ENCODE measurements around the gene NUMB.

Gene NUMB

GRCh38 chr14:73333031-73333430 is 125.3 kb downstream of the NUMB start:
- Histone ChIP-seq H3K4me1 (no peaks in the 10 kb centered on the region), H3K36me3 (ENCODE audit: control insufficient read depth, insufficient read depth, low read length) (no peaks in the 10 kb centered on the region), H3K4me3 (ENCODE audit: low read depth, low read length) (no peak overlapping the region), H3K27me3 (ENCODE audit: control insufficient read depth, insufficient read depth, low read length) (no peaks in the 10 kb centered on the region), H3K9ac (no peak overlapping the region), H3K4me2 (ENCODE audit: low read length) (no peak overlapping the region), H2AFZ (no peak overlapping the region), H3K79me2 (peaks cover 9% of the 10 kb centered on the region), H3K27ac (no peak overlapping the region), H3K9me3 (ENCODE audit: control insufficient read depth, low read length) (no peaks in the 10 kb centered on the region)
- no peak for TF ChIP-seq CTCF (IDR thresholded peaks at IDR 0.05)

- Histone ChIP-seq H3K9me3 (ENCODE audit: control insufficient read depth, low read length) (no peaks in the 10 kb centered on the region), H3K4me3 (ENCODE audit: low read depth, low read length) (no peak overlapping the region), H2AFZ (no peak overlapping the region), H3K4me2 (ENCODE audit: low read length) (no peak overlapping the region), H3K79me2 (peaks cover 3% of the 10 kb centered on the region), H3K4me1 (peaks cover 10% of the 10 kb centered on the region), H3K9ac (no peak overlapping the region), H3K27ac (no peak overlapping the region), H3K27me3 (ENCODE audit: control insufficient read depth, insufficient read depth, low read length) (no peaks in the 10 kb centered on the region), H3K36me3 (ENCODE audit: control insufficient read depth, insufficient read depth, low read length) (no peaks in the 10 kb centered on the region)
- TF ChIP-seq CTCF (IDR thresholded peaks at IDR 0.05) = no peak
These were observed 132.6 kb downstream of the NUMB start for GRCh38 chr14:73325630-73326299.

GRCh38 chr14:73325063-73325462 is 133.3 kb downstream of the NUMB start:
- Histone ChIP-seq H3K4me3 (ENCODE audit: low read depth, low read length) (no peak overlapping the region), H3K79me2 (peaks cover 3% of the 10 kb centered on the region), H3K9ac (no peak overlapping the region), H3K4me2 (ENCODE audit: low read length) (no peak overlapping the region), H3K27me3 (ENCODE audit: control insufficient read depth, insufficient read depth, low read length) (no peaks in the 10 kb centered on the region), H2AFZ (no peak overlapping the region), H3K4me1 (peaks cover 10% of the 10 kb centered on the region), H3K27ac (no peak overlapping the region), H3K9me3 (ENCODE audit: control insufficient read depth, low read length) (no peaks in the 10 kb centered on the region), H3K36me3 (ENCODE audit: control insufficient read depth, insufficient read depth, low read length) (no peaks in the 10 kb centered on the region)
- no peak for TF ChIP-seq CTCF (IDR thresholded peaks at IDR 0.05)

- Histone ChIP-seq H3K36me3 (ENCODE audit: control insufficient read depth, insufficient read depth, low read length) (no peaks in the 10 kb centered on the region), H3K27ac (no peak overlapping the region), H3K9me3 (ENCODE audit: control insufficient read depth, low read length) (no peaks in the 10 kb centered on the region), H3K4me3 (ENCODE audit: low read depth, low read length) (no peak overlapping the region), H3K79me2 (peaks cover 3% of the 10 kb centered on the region), H3K27me3 (ENCODE audit: control insufficient read depth, insufficient read depth, low read length) (no peaks in the 10 kb centered on the region), H3K4me1 (peaks cover 10% of the 10 kb centered on the region), H2AFZ (no peak overlapping the region), H3K4me2 (ENCODE audit: low read length) (no peak overlapping the region), H3K9ac (no peak overlapping the region)
- no peak for TF ChIP-seq CTCF (IDR thresholded peaks at IDR 0.05)
These were observed 133.8 kb downstream of the NUMB start for GRCh38 chr14:73324533-73324932.

GRCh38 chr14:73323896-73324399 is 134.4 kb downstream of the NUMB start:
- no peak for TF ChIP-seq CTCF (IDR thresholded peaks at IDR 0.05)
- no peak overlapping the region for H2AFZ ChIP-seq
- H3K9ac ChIP-seq = no peak overlapping the region
- no peak overlapping the region for H3K4me2 ChIP-seq (ENCODE audit: low read length)
- H3K27ac ChIP-seq = no peak overlapping the region
- H3K79me2 ChIP-seq = peaks cover under 1% of the 10 kb centered on the region
- no peaks in the 10 kb centered on the region for H3K36me3 ChIP-seq (ENCODE audit: control insufficient read depth, insufficient read depth, low read length)
- H3K27me3 ChIP-seq (ENCODE audit: control insufficient read depth, insufficient read depth, low read length) = no peaks in the 10 kb centered on the region
- peaks cover 10% of the 10 kb centered on the region for H3K4me1 ChIP-seq
- no peaks in the 10 kb centered on the region for H3K9me3 ChIP-seq (ENCODE audit: control insufficient read depth, low read length)
- no peak overlapping the region for H3K4me3 ChIP-seq (ENCODE audit: low read depth, low read length)

Measured in parathyroid adenoma (tissue), 2 donors.